GM12878 (cell line): Measurements from ENCODE around the gene HMHB1.

Experiments
- GABPA ChIP-seq: IDR thresholded peaks from 2 replicates; pipeline ENCODE4 v1.6.1; 2014; ENCODE audit warnings: antibody characterized with exemption, low read depth, mild to moderate bottlenecking, inconsistent platforms
- KDM1A ChIP-seq: fragments of 200-600 bp; sonication (generic); IDR thresholded peaks from 2 replicates; pipeline ENCODE4 v1.6.1; 2016; ENCODE audit warnings: borderline replicate concordance
- PAX8 ChIP-seq: fragments of 450-650 bp; IDR thresholded peaks from 2 replicates; pipeline ENCODE4 v1.6.1; 2017; ENCODE audit warnings: mild to moderate bottlenecking, moderate library complexity
- RAD21 ChIP-seq: IDR thresholded peaks from 2 replicates; pipeline ENCODE4 v1.6.1; 2011; ENCODE audit warnings: mild to moderate bottlenecking, low read depth, low read length, moderate library complexity; ENCODE audit not compliant: insufficient read depth
- SIX5 ChIP-seq: IDR thresholded peaks from 2 replicates; pipeline ENCODE4 v1.6.1; 2011; ENCODE audit warnings: mild to moderate bottlenecking, low read depth, low read length, moderate library complexity; ENCODE audit not compliant: severe bottlenecking
- SREBF2 ChIP-seq: IDR thresholded peaks from 2 replicates; pipeline ENCODE4 v1.6.1; 2012; ENCODE audit warnings: mild to moderate bottlenecking, low read length
- ZNF274 ChIP-seq: IDR thresholded peaks from one replicate; pipeline ENCODE4 v1.8.0; 2011; ENCODE audit not compliant: insufficient read length, insufficient read depth
- ZNF592 ChIP-seq: fragments of 450-650 bp; IDR thresholded peaks from 2 replicates; pipeline ENCODE4 v1.6.1; 2017; ENCODE audit warnings: mild to moderate bottlenecking, moderate library complexity
- TF ChIP-seq, protein P1 (sequence below), 3 experiments: IDR thresholded peaks in 2 of 3; conservative IDR thresholded peaks in 1 of 3; 2 replicates each; pipeline ENCODE4 v1.5.1; 2011; ENCODE audit warnings: low read depth in 3 of 3, low read length in 3 of 3, mild to moderate bottlenecking in 3 of 3, control low read depth in 2 of 3, moderate library complexity in 2 of 3, inconsistent platforms in 1 of 3, mixed read lengths in 1 of 3; ENCODE audit not compliant: control insufficient read depth in 2 of 3, insufficient read depth in 1 of 3; ENCODE audit errors: extremely low read depth in 1 of 3
- TF ChIP-seq, protein P2 (sequence below): IDR thresholded peaks from 2 replicates; pipeline ENCODE4 v1.6.1; 2012; ENCODE audit warnings: low read depth, low read length, improper control_type of control experiment
- TF ChIP-seq, protein P3 (sequence below): IDR thresholded peaks from 2 replicates; pipeline ENCODE4 v1.6.1; 2012; ENCODE audit warnings: mild to moderate bottlenecking, low read depth, low read length
- TF ChIP-seq, protein P4 (sequence below): IDR thresholded peaks from 2 replicates; pipeline ENCODE4 v1.6.1; 2011; ENCODE audit warnings: low read depth, low read length, improper control_type of control experiment, borderline replicate concordance

GRCh38 chr5:143819716-143820115 is 7.8 kb downstream of the HMHB1 start:
- TF ChIP-seq, protein P1, sequence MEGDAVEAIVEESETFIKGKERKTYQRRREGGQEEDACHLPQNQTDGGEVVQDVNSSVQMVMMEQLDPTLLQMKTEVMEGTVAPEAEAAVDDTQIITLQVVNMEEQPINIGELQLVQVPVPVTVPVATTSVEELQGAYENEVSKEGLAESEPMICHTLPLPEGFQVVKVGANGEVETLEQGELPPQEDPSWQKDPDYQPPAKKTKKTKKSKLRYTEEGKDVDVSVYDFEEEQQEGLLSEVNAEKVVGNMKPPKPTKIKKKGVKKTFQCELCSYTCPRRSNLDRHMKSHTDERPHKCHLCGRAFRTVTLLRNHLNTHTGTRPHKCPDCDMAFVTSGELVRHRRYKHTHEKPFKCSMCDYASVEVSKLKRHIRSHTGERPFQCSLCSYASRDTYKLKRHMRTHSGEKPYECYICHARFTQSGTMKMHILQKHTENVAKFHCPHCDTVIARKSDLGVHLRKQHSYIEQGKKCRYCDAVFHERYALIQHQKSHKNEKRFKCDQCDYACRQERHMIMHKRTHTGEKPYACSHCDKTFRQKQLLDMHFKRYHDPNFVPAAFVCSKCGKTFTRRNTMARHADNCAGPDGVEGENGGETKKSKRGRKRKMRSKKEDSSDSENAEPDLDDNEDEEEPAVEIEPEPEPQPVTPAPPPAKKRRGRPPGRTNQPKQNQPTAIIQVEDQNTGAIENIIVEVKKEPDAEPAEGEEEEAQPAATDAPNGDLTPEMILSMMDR (IDR thresholded peaks at IDR 0.05 in 2 of 3, conservative IDR thresholded peaks at IDR 0.05 in 1 of 3; ENCODE audit: control insufficient read depth in 2 of 3, extremely low read depth in 1 of 3, insufficient read depth in 1 of 3, low read depth in 3 of 3, low read length in 3 of 3) = no peak
- TF ChIP-seq, protein P2, sequence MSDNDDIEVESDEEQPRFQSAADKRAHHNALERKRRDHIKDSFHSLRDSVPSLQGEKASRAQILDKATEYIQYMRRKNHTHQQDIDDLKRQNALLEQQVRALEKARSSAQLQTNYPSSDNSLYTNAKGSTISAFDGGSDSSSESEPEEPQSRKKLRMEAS = no peak
- no peak for TF ChIP-seq RAD21
- TF ChIP-seq SIX5 = no peak
- no peak for TF ChIP-seq ZNF592
- TF ChIP-seq KDM1A = no peak
- TF ChIP-seq SREBF2 = no peak
- TF ChIP-seq PAX8 = no peak
- TF ChIP-seq, protein P3, sequence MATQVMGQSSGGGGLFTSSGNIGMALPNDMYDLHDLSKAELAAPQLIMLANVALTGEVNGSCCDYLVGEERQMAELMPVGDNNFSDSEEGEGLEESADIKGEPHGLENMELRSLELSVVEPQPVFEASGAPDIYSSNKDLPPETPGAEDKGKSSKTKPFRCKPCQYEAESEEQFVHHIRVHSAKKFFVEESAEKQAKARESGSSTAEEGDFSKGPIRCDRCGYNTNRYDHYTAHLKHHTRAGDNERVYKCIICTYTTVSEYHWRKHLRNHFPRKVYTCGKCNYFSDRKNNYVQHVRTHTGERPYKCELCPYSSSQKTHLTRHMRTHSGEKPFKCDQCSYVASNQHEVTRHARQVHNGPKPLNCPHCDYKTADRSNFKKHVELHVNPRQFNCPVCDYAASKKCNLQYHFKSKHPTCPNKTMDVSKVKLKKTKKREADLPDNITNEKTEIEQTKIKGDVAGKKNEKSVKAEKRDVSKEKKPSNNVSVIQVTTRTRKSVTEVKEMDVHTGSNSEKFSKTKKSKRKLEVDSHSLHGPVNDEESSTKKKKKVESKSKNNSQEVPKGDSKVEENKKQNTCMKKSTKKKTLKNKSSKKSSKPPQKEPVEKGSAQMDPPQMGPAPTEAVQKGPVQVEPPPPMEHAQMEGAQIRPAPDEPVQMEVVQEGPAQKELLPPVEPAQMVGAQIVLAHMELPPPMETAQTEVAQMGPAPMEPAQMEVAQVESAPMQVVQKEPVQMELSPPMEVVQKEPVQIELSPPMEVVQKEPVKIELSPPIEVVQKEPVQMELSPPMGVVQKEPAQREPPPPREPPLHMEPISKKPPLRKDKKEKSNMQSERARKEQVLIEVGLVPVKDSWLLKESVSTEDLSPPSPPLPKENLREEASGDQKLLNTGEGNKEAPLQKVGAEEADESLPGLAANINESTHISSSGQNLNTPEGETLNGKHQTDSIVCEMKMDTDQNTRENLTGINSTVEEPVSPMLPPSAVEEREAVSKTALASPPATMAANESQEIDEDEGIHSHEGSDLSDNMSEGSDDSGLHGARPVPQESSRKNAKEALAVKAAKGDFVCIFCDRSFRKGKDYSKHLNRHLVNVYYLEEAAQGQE = no peak
- TF ChIP-seq ZNF274 = no peak
- TF ChIP-seq, protein P4, sequence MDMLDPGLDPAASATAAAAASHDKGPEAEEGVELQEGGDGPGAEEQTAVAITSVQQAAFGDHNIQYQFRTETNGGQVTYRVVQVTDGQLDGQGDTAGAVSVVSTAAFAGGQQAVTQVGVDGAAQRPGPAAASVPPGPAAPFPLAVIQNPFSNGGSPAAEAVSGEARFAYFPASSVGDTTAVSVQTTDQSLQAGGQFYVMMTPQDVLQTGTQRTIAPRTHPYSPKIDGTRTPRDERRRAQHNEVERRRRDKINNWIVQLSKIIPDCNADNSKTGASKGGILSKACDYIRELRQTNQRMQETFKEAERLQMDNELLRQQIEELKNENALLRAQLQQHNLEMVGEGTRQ = no peak
- no peak for TF ChIP-seq GABPA
